ENCODE measurements around the gene FERMT3.

Gene FERMT3

DNA sequence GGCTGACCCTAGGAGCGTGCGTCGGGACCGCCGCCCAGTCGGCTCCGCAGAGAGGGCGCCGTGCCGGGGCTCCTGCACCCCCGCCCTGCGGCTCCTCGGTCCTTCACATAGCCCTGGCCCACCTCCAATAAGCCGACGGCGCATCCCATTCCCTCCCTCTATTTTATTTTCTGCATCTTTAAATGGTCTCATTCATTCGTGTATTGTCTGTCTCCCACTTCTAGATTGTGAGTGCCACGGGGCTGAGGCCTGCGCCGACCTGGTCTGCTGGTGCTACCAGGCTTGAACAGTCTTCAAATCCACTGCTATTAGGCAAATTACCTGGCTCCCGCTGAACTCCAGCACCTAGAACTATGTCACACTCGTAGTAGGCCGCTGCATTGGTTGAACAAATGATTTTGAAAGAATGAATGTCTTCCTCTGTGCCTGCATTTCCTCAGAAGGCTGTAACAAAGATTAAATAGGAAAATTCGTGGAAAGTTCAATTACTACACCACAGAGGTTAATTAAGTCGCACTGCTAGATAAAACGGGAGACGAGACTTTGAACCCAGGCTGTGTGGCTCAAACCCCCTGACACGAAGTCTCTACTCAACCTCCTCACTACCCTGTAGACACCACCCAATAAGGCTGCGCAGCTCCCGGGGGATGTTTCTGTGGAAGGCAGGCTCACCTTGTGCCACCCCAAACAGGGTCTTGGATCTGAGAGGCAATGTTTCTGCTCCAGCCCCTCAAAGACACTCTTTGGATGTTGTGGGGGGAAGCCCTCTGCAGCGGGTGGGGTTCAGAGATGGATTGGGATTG is 41.4 kb downstream of the FERMT3 start:
- H3K4me3 ChIP-seq (ENCODE audit: low read depth, low read length): peak overlapping the region; percentile 65
- TF ChIP-seq, protein P1, sequence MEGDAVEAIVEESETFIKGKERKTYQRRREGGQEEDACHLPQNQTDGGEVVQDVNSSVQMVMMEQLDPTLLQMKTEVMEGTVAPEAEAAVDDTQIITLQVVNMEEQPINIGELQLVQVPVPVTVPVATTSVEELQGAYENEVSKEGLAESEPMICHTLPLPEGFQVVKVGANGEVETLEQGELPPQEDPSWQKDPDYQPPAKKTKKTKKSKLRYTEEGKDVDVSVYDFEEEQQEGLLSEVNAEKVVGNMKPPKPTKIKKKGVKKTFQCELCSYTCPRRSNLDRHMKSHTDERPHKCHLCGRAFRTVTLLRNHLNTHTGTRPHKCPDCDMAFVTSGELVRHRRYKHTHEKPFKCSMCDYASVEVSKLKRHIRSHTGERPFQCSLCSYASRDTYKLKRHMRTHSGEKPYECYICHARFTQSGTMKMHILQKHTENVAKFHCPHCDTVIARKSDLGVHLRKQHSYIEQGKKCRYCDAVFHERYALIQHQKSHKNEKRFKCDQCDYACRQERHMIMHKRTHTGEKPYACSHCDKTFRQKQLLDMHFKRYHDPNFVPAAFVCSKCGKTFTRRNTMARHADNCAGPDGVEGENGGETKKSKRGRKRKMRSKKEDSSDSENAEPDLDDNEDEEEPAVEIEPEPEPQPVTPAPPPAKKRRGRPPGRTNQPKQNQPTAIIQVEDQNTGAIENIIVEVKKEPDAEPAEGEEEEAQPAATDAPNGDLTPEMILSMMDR (IDR thresholded peaks at IDR 0.05; ENCODE audit: low read depth, low read length, missing control alignments): no peak
- in situ Hi-C loops (cut with HindIII; ENCODE audit: low sequenced_read_pairs): no loop called here
- no peak for DNase-seq (ENCODE audit: low read depth)

DNA sequence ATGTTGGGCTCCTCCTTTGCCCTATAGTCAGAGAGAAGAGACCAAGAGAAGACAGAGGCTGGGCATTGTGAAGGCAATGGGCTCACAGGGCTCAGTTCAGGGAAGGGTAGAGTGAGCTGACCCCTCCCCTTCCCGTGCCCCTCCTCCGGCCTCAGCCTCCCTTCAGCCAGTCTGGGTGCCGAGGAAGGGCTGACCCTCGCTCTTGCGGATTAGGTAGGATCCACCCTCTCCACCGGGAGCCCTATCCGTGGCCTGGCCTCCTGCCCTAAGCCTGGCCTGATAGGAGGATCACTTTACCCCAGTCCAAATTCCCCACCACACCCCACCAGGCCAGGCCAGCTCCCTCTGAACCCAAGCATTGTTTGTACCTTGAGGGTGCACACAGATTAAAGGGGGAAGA is 42.1 kb downstream of the FERMT3 start:
- TF ChIP-seq, protein P1 (IDR thresholded peaks at IDR 0.05; ENCODE audit: low read depth, low read length, missing control alignments): no peak
- in situ Hi-C loops (cut with HindIII; ENCODE audit: low sequenced_read_pairs): no loop called here
- H3K4me3 ChIP-seq (ENCODE audit: low read depth, low read length): no peak overlapping the region

DNA sequence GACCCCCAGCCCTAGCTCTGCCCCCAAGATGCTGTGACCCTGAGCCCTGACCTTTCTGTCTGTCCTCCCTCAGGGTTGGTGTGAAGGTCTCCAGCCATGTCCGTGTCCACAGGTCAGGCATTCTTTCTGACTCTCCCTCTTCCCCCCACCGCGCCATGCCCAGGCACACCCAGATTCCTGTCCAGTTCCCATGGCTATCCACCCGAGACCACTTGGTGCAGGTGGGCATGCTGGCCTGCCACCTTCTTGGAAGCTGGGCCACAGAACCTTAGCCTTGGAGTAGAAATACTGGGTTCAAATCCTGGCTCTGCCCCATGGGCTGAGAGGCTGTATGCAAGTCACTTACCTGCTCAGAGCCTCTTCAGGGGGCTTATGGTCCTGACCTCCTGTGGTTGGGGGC is 42.5 kb downstream of the FERMT3 start:
- TF ChIP-seq, protein P1 (IDR thresholded peaks at IDR 0.05; ENCODE audit: low read depth, low read length, missing control alignments): no peak
- in situ Hi-C loops (cut with HindIII; ENCODE audit: low sequenced_read_pairs): no loop called here
- H3K4me3 ChIP-seq (ENCODE audit: low read depth, low read length): no peak overlapping the region
- DNase-seq (ENCODE audit: low read depth): no peak

More for the DNA sequence above, 42.1 kb downstream of the FERMT3 start:
- no peak for DNase-seq (ENCODE audit: low read depth)

DNA sequence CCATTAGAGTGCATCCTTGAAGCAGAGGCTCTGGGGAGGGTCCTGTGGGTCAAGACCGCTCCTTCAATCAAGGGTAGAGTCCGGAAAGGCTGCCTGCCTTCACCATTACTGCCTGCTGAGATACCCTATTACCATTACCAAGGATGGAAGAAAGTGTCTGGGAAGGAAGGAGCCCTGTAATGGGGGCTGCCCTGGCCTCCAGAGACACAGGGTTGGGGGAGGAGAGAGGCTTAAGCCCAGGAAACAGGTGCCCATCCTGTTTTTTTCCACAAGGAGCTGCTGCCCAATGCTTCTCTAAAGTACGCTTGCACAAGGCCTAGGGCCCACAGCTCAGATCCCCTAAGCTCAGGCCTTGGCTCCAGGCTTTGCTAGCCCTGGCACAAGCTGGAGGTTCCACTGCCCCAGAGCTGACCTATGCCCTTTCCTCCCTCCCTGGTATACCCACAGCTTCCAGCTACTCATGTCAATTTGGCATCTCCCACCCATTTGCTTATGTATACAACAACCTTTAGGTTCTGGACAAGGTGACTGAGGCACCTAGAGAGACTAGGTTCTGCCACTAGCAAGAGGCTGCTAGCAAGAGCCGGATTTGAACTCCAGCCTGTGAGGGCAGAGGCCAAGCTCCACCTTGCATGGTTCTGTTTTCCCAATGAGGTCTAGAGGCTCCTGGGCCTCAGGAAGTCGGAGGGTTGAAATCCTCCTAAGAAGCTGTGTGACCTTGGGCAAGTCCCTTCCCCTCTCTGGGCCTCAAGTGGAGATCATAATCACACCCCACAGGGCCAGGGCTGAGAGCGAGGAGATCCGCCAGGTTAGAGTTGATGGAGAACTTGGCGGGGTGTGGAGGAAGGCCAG is 43.3 kb downstream of the FERMT3 start:
- TF ChIP-seq, protein P1 (IDR thresholded peaks at IDR 0.05; ENCODE audit: low read depth, low read length, missing control alignments): no peak
- no peak for DNase-seq (ENCODE audit: low read depth)
- in situ Hi-C loops (cut with HindIII; ENCODE audit: low sequenced_read_pairs): no loop called here
- no peak overlapping the region for H3K4me3 ChIP-seq (ENCODE audit: low read depth, low read length)

DNA sequence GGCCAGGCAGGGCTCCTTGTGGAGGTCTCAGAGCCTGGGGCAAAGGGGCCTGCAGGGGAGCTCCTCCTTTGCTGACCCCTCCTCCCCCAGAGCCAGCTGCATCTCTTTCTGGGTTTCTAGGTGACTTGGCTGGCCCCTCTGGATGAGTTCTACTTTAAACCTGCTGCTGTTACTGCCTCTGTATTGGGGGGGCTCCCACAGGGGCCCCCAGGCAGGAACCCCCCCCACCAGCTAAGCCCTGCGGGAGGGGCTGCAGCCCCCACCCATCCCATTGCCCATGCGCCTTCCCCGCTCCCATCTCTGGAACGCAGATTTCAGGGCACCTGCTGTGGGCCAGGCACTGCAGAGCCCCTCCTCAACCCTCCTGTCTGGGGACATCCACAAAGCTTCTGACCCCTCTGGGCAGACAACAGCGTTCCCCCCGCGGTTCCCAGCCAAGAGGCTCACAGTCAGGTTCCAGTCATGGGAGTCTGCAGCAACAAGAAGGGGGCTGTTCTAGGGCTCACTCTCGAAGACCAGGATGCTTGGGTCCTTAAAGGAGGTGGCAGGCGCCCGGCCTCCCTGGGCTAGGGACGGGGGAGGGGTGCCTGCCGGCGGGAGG is 44.0 kb downstream of the FERMT3 start:
- no peak for DNase-seq (ENCODE audit: low read depth)
- in situ Hi-C loops (cut with HindIII; ENCODE audit: low sequenced_read_pairs): no loop called here
- H3K4me3 ChIP-seq (ENCODE audit: low read depth, low read length): peak overlapping the region; percentile 50
- TF ChIP-seq, protein P1 (IDR thresholded peaks at IDR 0.05; ENCODE audit: low read depth, low read length, missing control alignments): no peak

DNA sequence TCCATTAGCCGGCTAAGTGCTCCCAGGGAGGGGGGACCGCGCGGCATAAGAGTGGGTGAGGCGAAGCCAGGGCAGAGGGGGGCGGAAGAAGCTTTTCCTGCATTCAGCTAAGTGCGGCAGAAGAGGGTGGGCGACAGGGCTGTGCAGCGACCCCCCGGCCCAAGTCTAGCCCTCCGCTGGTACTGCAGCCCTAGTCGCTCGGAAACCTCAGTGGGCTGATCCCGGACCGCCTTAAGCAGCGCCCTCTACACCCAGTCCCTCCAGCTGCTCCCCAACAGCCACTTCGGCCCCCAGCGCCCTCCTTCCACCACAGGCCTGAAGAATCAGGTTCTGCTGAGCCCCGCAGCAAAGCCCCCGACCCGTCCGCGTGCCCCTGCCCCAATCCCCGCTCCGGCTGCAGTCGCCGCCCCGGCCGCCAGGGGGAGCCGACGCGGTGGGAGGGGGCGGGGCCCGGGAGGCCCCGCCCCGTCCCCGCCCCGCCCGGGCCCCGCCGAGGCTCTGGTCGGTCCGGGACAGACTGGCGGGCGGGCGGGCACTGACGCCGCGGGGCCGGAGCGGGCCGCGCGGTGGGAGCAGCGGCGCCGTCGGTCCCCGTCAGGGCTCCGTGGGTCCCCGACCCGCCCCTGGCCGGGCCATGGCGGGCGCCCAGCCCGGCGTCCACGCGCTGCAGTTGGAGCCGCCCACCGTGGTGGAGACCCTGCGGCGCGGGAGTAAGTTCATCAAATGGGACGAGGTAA is 44.7 kb downstream of the FERMT3 start, which contains the start of gene PLCB3:
PLCB3 (plus strand) TSS at position 515 of the 737 bp plus-strand sequence; CDS start at position 635, 120 bp downstream.
- H3K4me3 ChIP-seq (ENCODE audit: low read depth, low read length): peak within 1 kb of the TSS; percentile 50
- TF ChIP-seq, protein P1 (IDR thresholded peaks at IDR 0.05; ENCODE audit: low read depth, low read length, missing control alignments): peak; percentile 53
- no peak for DNase-seq (ENCODE audit: low read depth)
- in situ Hi-C loops (cut with HindIII; ENCODE audit: low sequenced_read_pairs): no loop called here
